NCI-H1105 (cell line): ENCODE measurements around the gene LONRF2.
"Not testable (repeated sequence)": the region's sequence is repeated elsewhere in the genome, so short reads cannot be mapped to it uniquely, and the experiment has no call there.

Experiments
- DNase-seq: peaks from one replicate; lab custom pipeline; 2025; lab: John Stamatoyannopoulos, UW

The LONRF2 gene

DNA sequence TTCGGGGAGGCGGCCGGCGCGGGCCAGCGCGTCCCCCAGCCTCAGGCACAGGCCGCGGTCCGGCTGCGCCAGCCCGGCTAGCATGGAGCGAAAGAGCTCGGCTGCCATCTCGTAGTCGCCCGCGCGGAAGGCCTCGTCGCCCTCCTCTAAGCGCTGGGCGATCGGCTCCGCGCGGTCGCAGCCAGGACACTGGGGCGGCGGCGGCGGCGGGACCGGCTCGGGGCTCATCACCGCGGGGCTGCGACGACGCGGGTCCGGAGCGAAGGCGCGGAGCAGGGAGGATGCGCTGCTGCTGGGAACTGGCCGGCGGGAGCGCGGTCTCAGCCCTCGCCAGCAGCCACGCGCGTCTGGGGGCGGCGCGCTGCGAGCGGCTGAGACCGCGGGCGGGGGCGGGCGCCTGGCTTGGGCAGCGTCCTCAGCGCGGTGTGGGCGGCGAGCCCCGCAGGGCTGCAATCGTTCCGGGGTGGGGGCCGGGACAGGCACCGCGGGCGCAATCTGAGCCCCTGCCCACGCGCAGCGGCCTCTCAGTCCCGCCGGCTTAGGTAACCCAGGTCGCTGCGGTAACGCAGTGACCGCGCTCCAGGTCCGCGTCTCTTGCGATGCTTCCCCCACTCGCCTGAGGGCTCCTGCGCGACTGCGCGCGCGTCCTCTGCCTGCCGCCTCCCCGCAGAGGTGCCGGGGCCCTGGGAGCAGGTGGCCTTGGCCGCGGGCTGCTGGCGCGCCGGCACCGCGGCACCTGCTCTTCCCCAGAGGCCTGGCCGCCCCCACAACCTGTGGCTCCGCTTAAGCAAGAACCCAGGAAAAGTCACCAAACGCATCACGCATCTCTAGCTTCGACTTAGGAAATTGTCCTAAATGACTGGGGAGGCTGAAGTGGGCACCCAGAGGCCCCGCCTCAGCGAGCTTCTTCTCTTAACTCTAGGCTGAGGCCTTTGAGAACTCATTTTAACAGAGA is at the start of gene LONRF2:
Gene LONRF2, minus strand, starts transcription at position 636 of the 955 bp plus-strand sequence. Its CDS starts 408 bp downstream, at position 228.
- peak; percentile 76 for DNase-seq

DNA sequence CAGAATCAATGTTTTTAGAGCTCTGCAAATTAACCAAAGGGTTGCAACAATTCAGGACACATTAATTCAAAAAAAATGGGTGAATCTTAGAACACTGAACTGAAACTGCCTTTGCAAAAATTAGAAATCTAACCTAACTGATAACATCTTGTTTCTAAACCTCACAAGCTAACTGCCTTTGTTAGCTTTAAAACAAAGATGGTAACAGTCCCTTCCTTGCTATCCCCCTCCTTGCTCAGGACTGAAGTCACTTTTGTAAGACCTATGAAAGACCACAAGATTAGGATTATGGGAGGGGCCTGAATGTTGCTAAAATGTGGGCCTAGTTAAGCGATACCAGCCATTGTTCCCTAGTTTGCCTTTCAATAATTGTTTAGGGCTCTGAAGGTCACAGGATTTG is 44.9 kb upstream of the LONRF2 start:
- DNase-seq: no peak

DNA sequence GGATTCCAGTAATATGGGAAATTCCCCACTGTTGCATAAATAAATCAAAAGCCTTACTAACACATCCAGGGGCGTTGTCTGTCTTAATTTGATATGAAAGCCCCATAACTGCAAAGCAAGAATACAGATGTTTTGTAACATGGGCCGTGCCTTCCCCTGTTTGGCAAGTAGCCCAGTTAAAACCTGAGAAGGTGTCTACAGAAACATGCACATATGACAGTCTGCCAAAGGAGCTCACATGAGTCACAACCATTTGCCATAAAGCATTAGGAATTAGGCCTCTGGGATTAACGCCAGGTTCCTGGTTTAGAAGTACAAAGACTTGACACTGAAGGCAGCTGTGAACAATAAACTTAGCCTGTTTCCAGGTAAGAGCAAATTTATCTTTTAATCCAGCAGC is 43.1 kb upstream of the LONRF2 start:
- DNase-seq: peak; percentile 87

DNA sequence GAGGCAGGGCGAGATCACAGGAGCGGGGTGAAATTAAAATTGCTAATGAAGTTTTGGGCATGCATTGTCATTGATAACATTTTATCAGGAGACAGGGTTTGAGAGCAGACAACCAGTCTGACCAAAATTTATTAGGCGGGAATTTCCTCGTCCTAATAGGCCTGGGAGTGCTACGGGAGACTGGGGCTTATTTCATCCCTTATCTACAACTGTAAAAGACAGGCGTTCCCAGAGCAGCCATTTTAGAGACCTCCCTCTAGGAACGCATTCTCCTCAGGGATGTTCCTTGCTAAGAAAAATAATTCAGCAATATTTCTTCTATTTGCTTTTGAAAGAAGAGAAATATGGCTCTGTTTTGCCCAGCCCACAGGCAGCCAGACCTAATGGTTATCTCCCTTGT is 40.0 kb upstream of the LONRF2 start:
- not testable (repeated sequence) for DNase-seq

DNA sequence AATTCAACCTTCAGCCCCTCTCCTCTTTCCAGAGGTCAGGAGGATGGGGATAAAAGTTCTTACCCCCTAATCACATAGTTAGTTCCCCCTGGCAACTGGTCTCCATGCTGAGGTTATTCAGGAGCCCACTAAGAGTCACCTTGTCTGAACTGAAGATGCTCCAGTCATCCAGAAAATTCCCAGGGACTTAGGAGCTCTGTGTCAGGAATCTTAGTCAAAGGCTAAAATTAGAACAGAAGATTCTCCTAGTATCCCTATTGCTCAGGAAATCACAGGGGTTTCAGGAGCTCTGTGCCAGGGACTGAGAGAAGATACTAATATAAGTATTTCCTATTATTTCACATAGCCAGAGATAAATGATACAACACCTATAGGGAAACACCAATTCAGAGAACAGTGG is 37.3 kb upstream of the LONRF2 start:
- DNase-seq: no peak

DNA sequence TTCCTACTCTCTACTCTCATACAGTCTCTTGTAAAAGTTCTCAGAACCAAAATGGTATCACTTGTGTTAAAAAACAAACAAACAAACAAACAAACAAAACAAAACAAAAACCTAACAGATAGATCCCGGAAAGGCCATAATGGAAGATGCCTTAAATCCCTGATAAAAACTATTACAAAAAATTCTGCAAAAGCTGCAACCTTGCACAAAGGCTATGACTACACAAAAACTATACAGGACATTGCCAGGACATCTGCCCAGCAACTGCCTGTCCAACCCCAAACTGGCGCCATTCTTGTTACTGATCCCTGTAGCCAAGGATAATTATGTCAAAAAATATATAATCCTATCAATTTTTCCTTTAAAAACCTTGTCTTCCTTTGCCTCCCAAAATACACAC is 36.3 kb upstream of the LONRF2 start:
- no peak for DNase-seq

DNA sequence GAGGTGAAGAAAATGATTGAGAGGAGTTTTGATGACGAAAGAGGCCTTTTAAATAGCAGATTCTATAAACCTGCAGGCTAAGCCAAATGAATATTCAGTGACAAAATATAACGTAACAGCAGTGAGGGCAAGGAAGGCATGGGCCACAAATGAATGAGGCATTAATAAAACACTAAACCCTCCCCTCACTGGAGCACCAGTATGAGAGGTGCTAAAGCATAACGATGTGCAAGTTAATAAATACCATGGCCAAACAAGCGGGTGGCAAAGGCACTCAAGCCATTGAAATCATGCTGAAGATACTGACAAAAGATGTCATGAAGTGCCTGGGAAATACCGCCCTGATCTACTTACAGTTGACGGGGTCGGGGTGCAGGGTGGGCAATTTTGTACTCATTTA is 30.2 kb upstream of the LONRF2 start:
- DNase-seq: no peak

DNA sequence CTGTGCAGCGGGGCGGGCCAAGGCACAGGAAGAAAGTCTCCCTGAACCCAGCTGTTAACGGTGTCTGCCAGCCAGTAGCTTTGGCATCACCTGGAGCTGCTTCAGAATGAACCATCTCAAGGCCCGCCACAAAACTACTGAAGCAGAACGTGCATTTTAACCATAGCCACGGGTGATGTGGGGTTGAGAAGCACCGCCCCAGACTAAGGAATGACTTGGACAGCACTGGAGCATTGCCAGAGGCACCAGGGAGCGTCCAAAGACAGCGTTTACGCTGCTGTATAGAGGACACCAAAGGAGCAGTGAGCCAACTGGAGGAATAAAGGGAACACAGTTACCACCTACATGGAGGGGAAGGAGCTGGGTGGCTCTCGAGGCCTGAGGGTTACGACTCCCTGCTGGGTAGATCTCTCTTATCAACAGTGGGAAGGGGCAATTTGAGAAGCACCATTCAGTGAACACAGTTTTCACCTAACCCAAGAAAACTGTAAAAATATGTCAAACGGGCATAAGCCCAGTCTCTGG is 28.4 kb upstream of the LONRF2 start:
- peak; percentile 61 for DNase-seq

DNA sequence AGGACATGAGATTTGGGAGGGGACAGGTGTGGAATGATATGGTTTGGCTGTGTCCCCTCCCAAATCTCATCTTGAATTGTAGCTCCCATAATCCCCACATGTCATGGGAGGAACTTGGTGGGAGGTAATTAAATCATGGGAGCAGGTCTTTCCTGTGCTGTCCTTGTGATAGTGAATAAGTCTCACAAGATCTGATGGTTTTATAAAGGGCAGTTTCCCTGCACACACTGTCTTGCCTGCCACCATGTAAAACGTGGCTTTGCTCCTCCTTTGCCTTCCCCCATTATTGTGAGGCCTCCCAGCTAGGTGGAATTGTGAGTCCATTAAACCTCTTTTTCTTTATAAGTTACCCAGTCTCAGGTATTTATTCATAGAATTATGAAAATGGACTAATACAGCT is 22.8 kb upstream of the LONRF2 start:
- not testable (repeated sequence) for DNase-seq

DNA sequence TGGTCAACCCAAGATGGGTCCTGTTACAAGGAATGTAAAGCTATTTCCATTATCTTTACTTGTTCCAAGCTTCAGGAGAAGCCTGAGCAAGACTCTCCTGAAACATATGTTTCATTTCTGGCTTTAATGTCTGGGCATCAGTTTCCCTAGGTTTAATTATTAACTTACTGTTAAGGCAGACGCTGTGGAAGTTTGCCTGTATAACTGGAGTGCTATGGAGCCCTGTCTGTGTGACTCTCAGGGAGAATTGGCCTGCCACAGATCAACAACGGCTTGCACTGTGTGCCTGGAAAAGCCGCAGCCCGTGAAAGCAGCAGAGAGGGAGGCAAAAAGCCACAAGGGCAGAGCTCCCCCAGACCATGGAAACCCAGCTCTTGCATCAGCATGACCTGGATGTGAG is 22.1 kb upstream of the LONRF2 start:
- DNase-seq: no peak

DNA sequence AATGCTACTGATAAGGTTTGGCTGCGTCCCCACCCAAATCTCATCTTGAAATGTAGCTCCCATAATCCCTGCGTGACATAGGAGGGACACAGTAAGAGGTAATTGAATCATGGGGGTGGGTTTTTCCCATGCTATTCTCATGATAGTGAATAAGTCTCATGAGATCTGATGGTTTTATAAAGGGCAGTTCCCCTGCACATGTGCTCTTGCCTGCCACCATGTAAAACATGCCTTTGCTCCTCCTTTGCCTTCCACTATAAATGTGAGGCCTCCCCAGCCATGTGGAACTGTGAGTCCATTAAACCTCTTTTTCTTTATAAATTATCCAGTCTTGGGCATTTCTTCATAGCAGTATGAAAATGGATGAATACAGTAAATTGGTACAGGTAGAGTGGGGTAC is 20.2 kb upstream of the LONRF2 start:
- not testable (repeated sequence) for DNase-seq

DNA sequence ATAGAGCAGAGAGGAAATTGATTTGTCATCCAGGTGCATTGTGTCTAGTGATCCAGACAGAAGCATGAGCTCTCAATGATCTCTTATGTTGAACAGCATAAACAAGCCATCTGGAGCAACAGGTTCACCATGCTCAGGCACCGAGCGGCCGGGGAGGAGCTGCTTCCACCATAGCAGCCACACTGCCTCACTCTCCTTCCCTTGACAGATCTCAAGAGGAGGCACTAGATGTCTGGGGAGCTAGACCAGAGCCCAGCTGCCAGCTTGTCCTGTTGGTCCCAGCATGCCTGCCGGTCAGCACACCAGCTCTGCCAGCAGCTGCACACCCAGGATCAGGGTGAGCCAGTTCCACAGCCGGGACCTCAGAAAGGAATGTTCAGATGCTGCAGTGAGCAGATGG is 17.5 kb upstream of the LONRF2 start:
- no peak for DNase-seq

DNA sequence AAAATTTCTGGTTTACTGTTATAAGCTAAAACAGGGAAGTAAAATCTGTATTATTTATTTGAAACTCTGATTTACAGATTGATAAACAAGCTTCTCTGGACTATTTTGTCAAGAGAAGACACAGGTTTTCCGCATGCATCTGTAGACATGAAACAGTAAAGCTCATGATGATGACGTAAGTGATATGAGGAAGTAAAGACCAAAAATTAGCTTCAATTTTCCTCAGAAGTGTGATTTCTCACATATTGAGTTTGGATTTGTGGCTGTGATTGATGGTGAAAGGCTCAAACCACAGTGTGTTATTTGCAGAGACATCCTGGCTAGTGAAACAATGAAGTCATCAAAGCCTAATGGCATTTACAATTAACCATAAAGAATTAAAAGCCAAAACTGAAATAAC is 12.6 kb upstream of the LONRF2 start:
- no peak for DNase-seq

DNA sequence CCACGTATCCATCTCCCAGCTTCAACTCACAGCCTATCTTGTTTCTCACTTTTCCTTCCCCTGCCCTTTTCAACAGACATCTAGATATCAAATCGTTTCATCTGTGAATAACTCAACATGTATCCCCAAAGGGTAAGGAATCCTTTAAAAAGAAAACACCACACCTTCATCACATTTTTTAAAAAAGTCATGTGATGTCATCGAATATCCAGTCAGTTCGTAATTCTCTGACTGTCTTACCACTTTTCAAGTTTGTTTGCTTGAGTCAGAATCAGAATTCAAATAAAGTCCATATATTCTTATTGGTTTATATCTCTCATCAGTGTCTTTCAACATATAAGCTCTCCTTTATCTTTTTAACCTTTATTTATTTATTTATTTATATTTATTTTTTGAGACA is 5.4 kb upstream of the LONRF2 start:
- DNase-seq: no peak

DNA sequence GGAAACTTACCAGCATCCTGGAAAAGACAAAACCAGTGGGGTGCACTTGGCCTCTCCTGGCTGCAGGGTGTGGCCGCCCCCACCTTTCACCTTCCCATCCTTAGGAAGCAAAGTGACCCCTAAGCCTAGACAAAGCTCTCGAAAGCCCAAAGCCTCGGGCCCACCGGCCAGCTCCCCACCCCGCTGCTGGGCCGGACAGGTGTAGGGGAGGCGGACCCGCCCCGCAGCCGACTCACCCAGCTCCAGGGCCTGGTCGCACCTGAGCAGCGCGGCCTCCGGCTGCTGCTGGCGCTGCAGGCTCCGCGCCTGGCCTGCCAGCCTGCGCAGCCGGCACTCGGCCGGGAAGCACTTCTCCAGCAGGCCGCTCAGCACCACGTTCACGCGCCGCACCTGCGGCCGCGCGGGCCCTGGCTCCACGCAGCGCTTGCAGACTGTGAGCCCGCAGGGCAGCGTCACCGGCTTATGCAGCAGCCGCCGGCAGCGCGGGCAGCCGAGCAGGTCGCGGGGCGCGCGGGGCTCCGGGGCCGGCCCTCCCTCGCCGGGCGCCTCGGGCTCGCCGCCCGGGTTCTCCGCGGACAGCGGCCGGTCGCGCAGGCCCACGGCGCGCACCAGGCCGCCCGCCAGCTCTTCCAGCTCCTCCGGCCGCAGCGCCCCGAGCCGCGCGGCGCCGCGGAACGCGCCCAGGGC is 979 bp downstream of the LONRF2 start:
- peak; percentile 21 for DNase-seq

DNA sequence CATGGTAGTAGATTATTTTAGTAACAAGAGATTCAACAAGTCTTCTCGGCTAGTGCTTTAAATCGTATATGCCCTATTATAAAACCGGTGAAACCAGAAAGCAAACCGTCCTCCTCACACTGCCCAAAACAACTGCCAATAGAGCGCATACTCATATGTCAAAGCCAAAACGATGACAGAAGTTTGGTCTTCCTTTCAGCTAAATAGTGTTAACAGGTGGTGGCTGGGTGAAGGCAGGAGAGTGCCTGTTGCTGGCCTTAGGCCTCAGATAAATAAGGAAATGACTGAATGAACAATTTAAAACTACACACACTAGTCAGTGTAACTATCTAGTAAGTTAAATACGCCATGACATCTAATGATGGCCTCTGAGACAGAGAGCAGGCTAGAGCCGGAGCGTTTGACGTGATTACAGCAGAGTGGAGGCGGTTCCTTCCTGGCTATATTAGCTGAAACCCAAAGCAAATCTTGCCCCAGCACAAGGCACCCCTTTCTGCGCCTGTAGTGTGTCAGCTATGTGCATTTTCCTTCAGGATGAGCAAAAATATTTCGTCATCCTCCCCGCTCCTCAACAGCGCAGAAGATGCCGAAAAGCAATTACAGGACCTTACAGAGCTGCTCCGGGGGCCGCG is 1.6 kb downstream of the LONRF2 start:
- peak; percentile 37 for DNase-seq

DNA sequence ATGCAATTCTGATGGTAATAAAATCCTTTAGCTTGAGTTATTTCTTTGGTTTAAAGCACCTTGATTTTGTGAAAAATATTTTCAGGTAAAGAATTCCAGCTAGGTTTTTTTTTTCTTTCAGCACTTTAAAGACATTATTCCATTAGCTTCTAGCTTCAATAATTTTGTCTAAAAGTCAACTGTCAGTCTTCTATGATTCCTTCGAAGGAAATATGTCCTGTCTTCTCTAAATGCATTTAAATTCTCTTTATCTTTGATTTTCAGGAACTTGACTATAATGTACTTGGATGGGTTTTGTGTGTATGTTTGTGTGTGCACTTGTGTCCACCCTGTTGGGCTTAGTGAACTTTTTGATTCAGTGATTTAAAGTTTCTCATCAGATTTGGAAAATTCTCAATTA is 4.7 kb downstream of the LONRF2 start:
- no peak for DNase-seq

DNA sequence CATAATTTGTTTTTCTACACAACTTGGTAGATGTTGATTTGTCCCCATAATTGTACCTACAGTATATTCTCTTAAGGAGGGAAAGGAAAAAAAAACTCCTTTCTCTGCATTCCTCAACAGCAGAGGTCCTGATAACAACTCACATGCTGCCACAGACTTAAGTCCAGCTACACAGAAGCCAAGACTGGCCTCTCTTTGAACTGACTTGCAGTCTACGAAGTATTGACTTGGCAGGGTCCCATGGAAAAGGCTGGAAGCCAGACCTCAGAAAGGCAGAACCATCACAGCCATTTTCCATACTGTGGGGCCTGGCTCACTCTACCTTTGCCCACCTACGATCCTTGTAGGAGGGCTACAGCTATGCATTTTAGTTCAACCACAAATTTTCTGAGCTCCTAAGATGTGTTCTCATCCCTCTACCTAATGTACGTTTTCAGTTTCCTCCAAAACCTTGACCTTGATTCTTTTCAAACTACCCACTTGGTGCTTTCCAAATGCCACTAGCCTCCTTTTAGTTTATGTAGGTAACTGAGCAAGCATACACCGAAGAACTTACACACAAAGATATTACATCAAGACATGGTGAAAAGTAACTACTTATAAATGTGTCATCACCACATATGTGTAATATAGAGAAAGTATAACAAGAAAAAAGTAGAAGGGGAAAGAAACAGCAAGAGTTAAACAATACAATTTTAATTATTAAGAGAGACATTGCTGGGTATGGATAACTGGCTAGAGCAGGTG is 12.2 kb downstream of the LONRF2 start:
- no peak for DNase-seq

DNA sequence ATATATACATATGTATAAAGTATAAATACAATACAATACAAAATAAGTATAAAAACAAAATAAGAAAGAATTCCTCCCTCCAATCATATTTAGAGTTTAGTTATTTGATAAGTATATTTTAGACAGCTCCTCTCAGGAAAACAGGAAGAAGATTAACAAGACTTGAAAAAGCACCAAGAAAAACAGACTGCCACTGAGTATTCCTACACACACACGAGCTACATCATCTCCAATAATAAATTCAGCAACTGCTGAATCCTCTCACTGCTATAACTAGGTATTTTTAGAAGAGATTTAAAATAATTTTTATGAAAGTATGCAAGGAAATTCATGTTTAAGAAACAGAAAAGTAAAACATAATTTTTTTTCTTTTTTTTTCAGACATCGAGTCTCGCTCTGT is 13.0 kb downstream of the LONRF2 start:
- DNase-seq: no peak

DNA sequence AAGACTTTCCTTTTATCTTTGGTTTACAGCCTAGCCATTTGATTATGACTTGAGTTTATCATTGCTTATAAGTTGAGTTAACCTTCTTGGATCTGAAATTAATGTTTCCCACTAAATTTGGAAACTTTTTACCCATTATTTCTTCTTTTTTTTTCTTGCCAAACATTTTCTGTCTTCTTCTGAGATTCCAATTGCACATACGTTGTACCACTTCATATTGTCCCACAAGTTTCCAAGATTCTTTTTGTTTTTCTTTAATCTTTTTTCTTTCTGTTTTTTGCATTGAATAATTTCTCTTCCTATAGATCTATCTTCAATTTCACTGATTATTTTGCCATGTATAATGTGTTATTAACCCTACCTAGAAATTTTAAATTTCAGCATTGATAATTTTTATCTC is 18.6 kb downstream of the LONRF2 start:
- no peak for DNase-seq

DNA sequence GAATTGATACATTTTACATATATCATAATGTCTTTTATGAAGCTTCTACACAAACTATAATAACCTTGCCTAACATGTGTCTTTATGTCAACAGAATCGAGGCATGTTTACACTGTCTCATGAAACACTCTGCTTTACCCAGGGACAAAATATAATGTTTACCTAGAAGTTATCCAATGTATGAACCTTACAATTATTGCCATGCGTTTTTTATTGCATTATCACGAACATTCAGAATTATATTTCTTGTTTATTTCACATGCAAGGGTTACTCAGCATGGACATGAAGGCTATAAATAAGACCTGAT is 19.8 kb downstream of the LONRF2 start:
- DNase-seq: no peak
